Mesenchymal stem cell (in vitro differentiated cells and primary cell): ENCODE results near the gene RNF157.

Experiments used
- DNase-seq: peaks from one replicate; pipeline ENCODE4 v3.0.0-alpha.2; 2013
- H2AFZ ChIP-seq: one replicate; pipeline ENCODE4 v1.6.1; 2013; ENCODE audit warnings: low read depth, mild to moderate bottlenecking, control low read depth, inconsistent platforms, low read length, moderate library complexity
- H2AK5ac ChIP-seq: 2 replicates; pipeline ENCODE4 v1.6.1; 2013; ENCODE audit warnings: low read length, moderate library complexity, mild to moderate bottlenecking, inconsistent platforms; ENCODE audit not compliant: severe bottlenecking
- H2BK120ac ChIP-seq: one replicate; pipeline ENCODE4 v1.6.1; 2013; ENCODE audit warnings: low read depth, mild to moderate bottlenecking, inconsistent platforms, low read length, moderate library complexity
- H2BK12ac ChIP-seq, 2 experiments: one replicate each; pipeline ENCODE4 v1.6.1; 2013; ENCODE audit warnings: inconsistent platforms in 2 of 2, low read length in 2 of 2, mild to moderate bottlenecking in 2 of 2, moderate library complexity in 2 of 2, control low read depth in 1 of 2
- H2BK15ac ChIP-seq: one replicate; pipeline ENCODE4 v1.6.1; 2013; ENCODE audit warnings: mild to moderate bottlenecking, low read depth, inconsistent platforms; ENCODE audit not compliant: poor library complexity, severe bottlenecking
- H2BK5ac ChIP-seq: 2 replicates; pipeline ENCODE4 v1.6.1; 2013; ENCODE audit warnings: low read depth, mild to moderate bottlenecking, low read length, control low read depth, inconsistent platforms; ENCODE audit not compliant: poor library complexity, severe bottlenecking
- H3K14ac ChIP-seq, 2 experiments: one replicate each; pipeline ENCODE4 v1.6.1; 2013; ENCODE audit warnings: inconsistent platforms in 2 of 2, low read length in 2 of 2, control low read depth in 1 of 2, mild to moderate bottlenecking in 1 of 2, moderate library complexity in 1 of 2
- H3K18ac ChIP-seq, 2 experiments: one replicate each; pipeline ENCODE4 v1.6.1; 2013; ENCODE audit warnings: inconsistent platforms in 2 of 2, low read length in 2 of 2, control low read depth in 1 of 2, low read depth in 1 of 2, mild to moderate bottlenecking in 1 of 2
- H3K23ac ChIP-seq, 2 experiments: one replicate each; pipeline ENCODE4 v1.6.1; 2013; ENCODE audit warnings: inconsistent platforms in 2 of 2, low read length in 2 of 2, mild to moderate bottlenecking in 2 of 2, moderate library complexity in 2 of 2, control low read depth in 1 of 2
- H3K27ac ChIP-seq: 2 replicates; pipeline ENCODE4 v1.5.1; 2013; ENCODE audit warnings: mild to moderate bottlenecking, moderate library complexity, low read length, control low read depth, inconsistent platforms; ENCODE audit not compliant: poor library complexity, severe bottlenecking
- H3K27me3 ChIP-seq, 2 experiments: 2 replicates each; pipeline versions ENCODE4 v1.6.1 to v1.7.0; 2013; ENCODE audit warnings: low read length in 2 of 2, mild to moderate bottlenecking in 2 of 2, moderate library complexity in 2 of 2, control low read depth in 1 of 2, inconsistent platforms in 1 of 2; ENCODE audit not compliant: control insufficient read depth in 1 of 2, insufficient read depth in 1 of 2
- H3K36me3 ChIP-seq, 2 experiments: 2 replicates each; pipeline versions ENCODE4 v1.6.1 to v1.7.0; 2013; ENCODE audit warnings: low read length in 2 of 2, control low read depth in 1 of 2, inconsistent platforms in 1 of 2, low read depth in 1 of 2, mild to moderate bottlenecking in 1 of 2; ENCODE audit not compliant: insufficient read depth in 2 of 2, control insufficient read depth in 1 of 2
- H3K4ac ChIP-seq, 2 experiments: one replicate each; pipeline ENCODE4 v1.6.1; 2013; ENCODE audit warnings: inconsistent platforms in 2 of 2, low read length in 2 of 2, mild to moderate bottlenecking in 2 of 2, moderate library complexity in 2 of 2, control low read depth in 1 of 2, low read depth in 1 of 2
- H3K4me1 ChIP-seq: 2 replicates; pipeline ENCODE4 v1.6.1; 2013; ENCODE audit warnings: low read depth, low read length, control low read depth; ENCODE audit not compliant: control insufficient read depth, insufficient read depth
- H3K4me2 ChIP-seq: 2 replicates; pipeline ENCODE4 v1.6.1; 2013; ENCODE audit warnings: low read length, mild to moderate bottlenecking, inconsistent platforms; ENCODE audit not compliant: poor library complexity, severe bottlenecking
- H3K4me3 ChIP-seq, 2 experiments: 2 replicates each; pipeline versions ENCODE4 v1.5.1 to v1.7.0; 2013; ENCODE audit warnings: low read length in 2 of 2, mild to moderate bottlenecking in 2 of 2, control low read depth in 1 of 2, low read depth in 1 of 2; ENCODE audit not compliant: insufficient read depth in 1 of 2
- H3K79me1 ChIP-seq: replicated peaks from 2 replicates; pipeline ENCODE4 v1.6.1; 2013; ENCODE audit warnings: mild to moderate bottlenecking, control low read depth, low read length, inconsistent platforms; ENCODE audit not compliant: poor library complexity, severe bottlenecking
- H3K9ac ChIP-seq: 2 replicates; pipeline ENCODE4 v1.7.0; 2013; ENCODE audit warnings: mild to moderate bottlenecking, low read length, moderate library complexity
- H3K9me3 ChIP-seq: 2 replicates; pipeline ENCODE4 v1.7.0; 2013; ENCODE audit warnings: mild to moderate bottlenecking, low read length; ENCODE audit not compliant: control insufficient read depth
- H4K8ac ChIP-seq: one replicate; pipeline ENCODE4 v1.6.1; 2013; ENCODE audit warnings: inconsistent platforms, mild to moderate bottlenecking, low read length, moderate library complexity
- H4K91ac ChIP-seq: one replicate; pipeline ENCODE4 v1.6.1; 2013; ENCODE audit warnings: mild to moderate bottlenecking, low read length, inconsistent platforms
- WGBS: methylation state at CpG from one replicate; pipeline ENCODE4 v1.1.7; 2013; ENCODE audit warnings: mixed read lengths; 5-methylcytosine and 5-hydroxymethylcytosine counted together

RNF157 gene

GRCh38 chr17:76138896-76139752 is 101.2 kb downstream of the RNF157 start:
- H3K27ac ChIP-seq, result peak overlapping the region; percentile 79
- no peak overlapping the region for H4K8ac ChIP-seq
- H3K14ac ChIP-seq, result no peak overlapping the region
- DNase-seq, result no peak
- no peak overlapping the region for H2BK120ac ChIP-seq
- no peak overlapping the region for H3K9ac ChIP-seq
- no peak overlapping the region for H4K91ac ChIP-seq
- H3K36me3 ChIP-seq, result no peaks in the 10 kb centered on the region
- peak overlapping the region; percentile 93 for H2AK5ac ChIP-seq
- peaks cover 75% of the 10 kb centered on the region for H3K4me1 ChIP-seq
- peak overlapping the region; percentile 57 for H2BK5ac ChIP-seq
- no peak overlapping the region for H3K4ac ChIP-seq
- no peak overlapping the region for H3K18ac ChIP-seq
- peak overlapping the region; percentile 40 for H3K4me2 ChIP-seq
- H2BK12ac ChIP-seq, result no peak overlapping the region
- 17% methylated on average over 14 of the region's 15 CpGs for WGBS
- no peak overlapping the region for H3K4me3 ChIP-seq
- H2BK15ac ChIP-seq, result no peak overlapping the region
- H3K79me1 ChIP-seq, result no peaks in the 10 kb centered on the region
- H3K23ac ChIP-seq, result no peak overlapping the region
- no peak overlapping the region for H2AFZ ChIP-seq
- H3K27me3 ChIP-seq, result peaks cover 3 to 98% of the 10 kb centered on the region in 2 experiments
- H3K9me3 ChIP-seq, result no peaks in the 10 kb centered on the region

GRCh38 chr17:76138234-76138895 is 101.9 kb downstream of the RNF157 start:
- no peaks in the 10 kb centered on the region for H3K9me3 ChIP-seq
- peak overlapping the region; percentile 79 for H3K27ac ChIP-seq
- H2BK120ac ChIP-seq, result no peak overlapping the region
- H3K4me1 ChIP-seq, result peaks cover 70% of the 10 kb centered on the region
- H2AK5ac ChIP-seq, result peak overlapping the region; percentile 93
- WGBS, result 9% methylated on average over 13 of the region's 23 CpGs
- no peak overlapping the region for H4K91ac ChIP-seq
- H3K23ac ChIP-seq, result peak overlapping the region in 1 of 2 experiments; percentile 61
- no peak overlapping the region for H2AFZ ChIP-seq
- no peak overlapping the region for H2BK15ac ChIP-seq
- peak overlapping the region; percentile 57 for H2BK5ac ChIP-seq
- no peak overlapping the region for H3K9ac ChIP-seq
- no peak overlapping the region for H3K14ac ChIP-seq
- no peaks in the 10 kb centered on the region for H3K36me3 ChIP-seq
- H3K4ac ChIP-seq, result no peak overlapping the region
- H3K27me3 ChIP-seq, result peaks cover 3 to 98% of the 10 kb centered on the region in 2 experiments
- no peaks in the 10 kb centered on the region for H3K79me1 ChIP-seq
- no peak overlapping the region for H4K8ac ChIP-seq
- peak; percentile 19 for DNase-seq
- H3K4me2 ChIP-seq, result peak overlapping the region; percentile 40
- no peak overlapping the region for H3K4me3 ChIP-seq
- no peak overlapping the region for H2BK12ac ChIP-seq
- no peak overlapping the region for H3K18ac ChIP-seq

GRCh38 chr17:76137351-76138233 is 102.7 kb downstream of the RNF157 start:
- no peak overlapping the region for H4K8ac ChIP-seq
- peaks cover 3 to 98% of the 10 kb centered on the region in 2 experiments for H3K27me3 ChIP-seq
- H2AFZ ChIP-seq, result no peak overlapping the region
- peak overlapping the region; percentile 91 for H2AK5ac ChIP-seq
- H3K79me1 ChIP-seq, result no peaks in the 10 kb centered on the region
- no peak overlapping the region for H4K91ac ChIP-seq
- no peak overlapping the region for H2BK120ac ChIP-seq
- no peak overlapping the region for H3K23ac ChIP-seq
- no peak overlapping the region for H3K14ac ChIP-seq
- H3K36me3 ChIP-seq, result no peaks in the 10 kb centered on the region
- H3K4ac ChIP-seq, result no peak overlapping the region
- H2BK12ac ChIP-seq, result no peak overlapping the region
- no peaks in the 10 kb centered on the region for H3K9me3 ChIP-seq
- H3K4me2 ChIP-seq, result peak overlapping the region; percentile 31
- peaks cover 73% of the 10 kb centered on the region for H3K4me1 ChIP-seq
- no peak for DNase-seq
- H3K18ac ChIP-seq, result no peak overlapping the region
- H3K27ac ChIP-seq, result peak overlapping the region; percentile 75
- H3K9ac ChIP-seq, result no peak overlapping the region
- H3K4me3 ChIP-seq, result no peak overlapping the region
- H2BK5ac ChIP-seq, result peak overlapping the region; percentile 50
- no peak overlapping the region for H2BK15ac ChIP-seq
- WGBS, result 14% methylated on average over 54 of the region's 54 CpGs
